NB4 (cell line): ENCODE results near the gene SGMS1.
A peak's percentile ranks its signal among the peaks of the same experiment; 100 is the strongest.

Experiments used
- DNase-seq: peaks from one replicate; pipeline ENCODE4 v3.0.0; 2010; ENCODE audit warnings: low read depth
- H3K4me3 ChIP-seq: one replicate; pipeline ENCODE4 v1.5.1; 2011; ENCODE audit warnings: mild to moderate bottlenecking, low read depth, low read length, moderate library complexity
- CTCF ChIP-seq: IDR thresholded peaks from one replicate; pipeline ENCODE4 v1.5.1; 2012; ENCODE audit warnings: low read depth, low read length
- MAX ChIP-seq: IDR thresholded peaks from 2 replicates; pipeline ENCODE4 v1.6.1; 2011; ENCODE audit warnings: low read depth, low read length
- MYC ChIP-seq: IDR thresholded peaks from 2 replicates; pipeline ENCODE4 v1.6.1; 2011; ENCODE audit warnings: low read depth, low read length
- POLR2A ChIP-seq: IDR thresholded peaks from 2 replicates; pipeline ENCODE4 v1.6.1; 2011; ENCODE audit warnings: mild to moderate bottlenecking; ENCODE audit not compliant: insufficient read length; ENCODE audit errors: extremely low read depth

The SGMS1 gene

GRCh38 chr10:50403074-50403473 is 220.7 kb downstream of the SGMS1 start:
- no peak for DNase-seq
- no peak overlapping the region for H3K4me3 ChIP-seq
- TF ChIP-seq POLR2A: no peak
- TF ChIP-seq MAX: no peak
- TF ChIP-seq CTCF: no peak
- TF ChIP-seq MYC: no peak

GRCh38 chr10:50402466-50402865 is 221.3 kb downstream of the SGMS1 start:
- TF ChIP-seq MAX (no peak), POLR2A (no peak), MYC (no peak), CTCF (no peak)
- no peak overlapping the region for H3K4me3 ChIP-seq
- no peak for DNase-seq

- peak; percentile 14 for DNase-seq
- no peak overlapping the region for H3K4me3 ChIP-seq
- no peak for TF ChIP-seq POLR2A
- TF ChIP-seq CTCF: no peak
- no peak for TF ChIP-seq MAX
- TF ChIP-seq MYC: no peak
Observed at GRCh38 chr10:50400694-50401093, 223.1 kb downstream of the SGMS1 start.

GRCh38 chr10:50398823-50399222 is 224.9 kb downstream of the SGMS1 start:
- DNase-seq: no peak
- H3K4me3 ChIP-seq: no peak overlapping the region
- TF ChIP-seq POLR2A (no peak), MAX (no peak), CTCF (no peak), MYC (no peak)

- TF ChIP-seq POLR2A: no peak
- no peak for TF ChIP-seq MAX
- TF ChIP-seq MYC: no peak
- TF ChIP-seq CTCF: no peak
- no peak overlapping the region for H3K4me3 ChIP-seq
- no peak for DNase-seq
Observed at GRCh38 chr10:50398381-50398780, 225.4 kb downstream of the SGMS1 start.

GRCh38 chr10:50397312-50398140 is 226.2 kb downstream of the SGMS1 start:
- DNase-seq: no peak
- no peak overlapping the region for H3K4me3 ChIP-seq
- TF ChIP-seq CTCF (no peak), MYC (no peak), MAX (no peak), POLR2A (no peak)
